ENCODE results near the gene ASB6. TPM values are rescaled to one million over a fixed set of nuclear protein-coding genes. Genes with fewer than 3 reads are reported as not detected.

Gene ASB6
- polyA plus RNA-seq, 1 of the 3 experiments (the other 2 are of a cell fraction), result 35.9 TPM

DNA sequence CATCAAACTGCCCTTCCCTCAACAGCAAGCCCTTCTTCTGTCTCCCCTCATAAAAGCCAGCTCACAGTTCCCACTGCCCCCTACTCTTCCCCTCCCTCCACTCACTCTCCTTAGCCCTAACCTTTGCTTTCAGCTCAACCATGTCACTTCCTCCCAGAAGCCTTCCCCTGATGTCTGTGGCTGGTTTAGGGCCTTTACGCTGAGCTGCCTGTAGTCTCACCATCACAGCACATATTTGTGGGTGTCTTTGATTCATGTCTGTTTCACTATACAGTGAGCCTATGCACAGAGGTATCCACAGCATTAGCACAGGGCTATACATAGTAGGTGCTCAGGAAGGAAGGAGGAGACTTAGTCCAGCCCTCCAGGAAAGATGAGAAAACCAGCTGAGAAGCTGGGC lies 55.7 kb downstream of the ASB6 start (continued):
- TF ChIP-seq NFIC (IDR thresholded peaks at IDR 0.05; ENCODE audit: borderline replicate concordance) (no peak), RCOR1 (IDR thresholded peaks at IDR 0.05; ENCODE audit: low read length) (no peak), JUND (IDR thresholded peaks at IDR 0.05) (no peak), NRF1 (IDR thresholded peaks at IDR 0.05; ENCODE audit: low read depth, low read length) (no peak)
- TF ChIP-seq, protein P1, sequence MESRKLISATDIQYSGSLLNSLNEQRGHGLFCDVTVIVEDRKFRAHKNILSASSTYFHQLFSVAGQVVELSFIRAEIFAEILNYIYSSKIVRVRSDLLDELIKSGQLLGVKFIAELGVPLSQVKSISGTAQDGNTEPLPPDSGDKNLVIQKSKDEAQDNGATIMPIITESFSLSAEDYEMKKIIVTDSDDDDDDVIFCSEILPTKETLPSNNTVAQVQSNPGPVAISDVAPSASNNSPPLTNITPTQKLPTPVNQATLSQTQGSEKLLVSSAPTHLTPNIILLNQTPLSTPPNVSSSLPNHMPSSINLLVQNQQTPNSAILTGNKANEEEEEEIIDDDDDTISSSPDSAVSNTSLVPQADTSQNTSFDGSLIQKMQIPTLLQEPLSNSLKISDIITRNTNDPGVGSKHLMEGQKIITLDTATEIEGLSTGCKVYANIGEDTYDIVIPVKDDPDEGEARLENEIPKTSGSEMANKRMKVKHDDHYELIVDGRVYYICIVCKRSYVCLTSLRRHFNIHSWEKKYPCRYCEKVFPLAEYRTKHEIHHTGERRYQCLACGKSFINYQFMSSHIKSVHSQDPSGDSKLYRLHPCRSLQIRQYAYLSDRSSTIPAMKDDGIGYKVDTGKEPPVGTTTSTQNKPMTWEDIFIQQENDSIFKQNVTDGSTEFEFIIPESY (IDR thresholded peaks at IDR 0.05; ENCODE audit: borderline replicate concordance, low read depth), result no peak

DNA sequence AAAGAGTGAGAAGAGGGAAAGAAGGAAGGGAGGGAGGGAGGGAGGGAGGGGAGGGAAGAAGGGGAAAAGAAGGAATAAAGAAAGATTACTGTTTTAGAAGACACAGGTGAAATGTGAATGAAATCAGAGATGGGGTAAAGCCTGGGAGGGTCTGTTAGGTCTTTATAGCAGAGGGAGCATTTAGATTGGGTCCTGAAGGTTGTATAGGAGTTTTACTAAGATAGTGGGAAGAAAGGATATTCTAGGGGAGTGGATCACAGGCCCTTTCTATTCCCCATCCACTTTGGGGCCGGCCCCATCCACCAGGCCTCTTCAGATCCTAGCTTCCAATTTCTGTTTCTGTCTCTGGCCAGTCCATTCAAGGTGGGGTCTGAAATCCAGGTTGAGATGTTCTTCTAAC lies 56.6 kb downstream of the ASB6 start:
- DNase-seq, result no peak
- no peak overlapping the region for H3K4me2 ChIP-seq
- H3K4me3 ChIP-seq (ENCODE audit: low read depth in 2 of 2, low read length in 1 of 2), result no peak overlapping the region
- no peaks in the 10 kb centered on the region for H4K20me1 ChIP-seq (ENCODE audit: insufficient read depth)
- H3K9me3 ChIP-seq, result no peaks in the 10 kb centered on the region
- no peak overlapping the region for H3K9ac ChIP-seq
- CTCF ChIA-PET, result interaction anchor here (1.6 to 1.7 kb wide), 2 partner anchors 13 to 15 kb away, joined by 3 to 4 read pairs; no protein-coding TSS in a partner anchor
- no peaks in the 10 kb centered on the region for H3K27me3 ChIP-seq (ENCODE audit: insufficient read depth)
- H3K9me2 ChIP-seq, result no peaks in the 10 kb centered on the region
- H2AFZ ChIP-seq (ENCODE audit: low read depth), result no peak overlapping the region
- POLR2A ChIA-PET, result interaction anchor here (1.7 kb wide), 1 partner anchor 12 kb away, joined by 6 read pairs; no protein-coding TSS in a partner anchor
- H3K79me2 ChIP-seq (ENCODE audit: insufficient read depth), result no peaks in the 10 kb centered on the region
- H3K36me3 ChIP-seq (replicated peaks in 1 of 2; ENCODE audit: control insufficient read depth in 1 of 2, insufficient read depth in 2 of 2, low read length in 1 of 2), result no peaks in the 10 kb centered on the region
- WGBS (ENCODE audit: low lambda C conversion rate), result 90% methylated on average over 1 of the region's 1 CpG
- peaks cover 0 to 10% of the 10 kb centered on the region in 2 experiments; a peak in 1 of 4 replicates for H3K4me1 ChIP-seq (ENCODE audit: control insufficient read depth in 1 of 2, insufficient read depth in 2 of 2, low read depth in 1 of 2, low read length in 1 of 2)
- no peaks in the 10 kb centered on the region for H3F3A ChIP-seq (replicated peaks; ENCODE audit: insufficient read depth)
- TF ChIP-seq SMC3 (IDR thresholded peaks at IDR 0.05; ENCODE audit: low read depth, low read length) (no peak), TEAD4 (IDR thresholded peaks at IDR 0.05; ENCODE audit: borderline replicate concordance, insufficient read depth) (no peak)
- no peak overlapping the region for H3K27ac ChIP-seq (ENCODE audit: low read depth in 2 of 2, low read length in 1 of 2)

Other genes with a start within 250 kb of the ASB6 start
- 0.24 and 0.30 TPM in 2 replicates for gene C9orf50, start 21.1 kb downstream of the ASB6 start, polyA plus RNA-seq (2012; rRNA removed)
- gene NTMT1, start 16.0 kb downstream of the ASB6 start, polyA plus RNA-seq (2012; rRNA removed), result 75.0 and 78.3 TPM in 2 replicates
- 0.83 and 0.84 TPM in 2 replicates for gene PRRX2, start 23.5 kb upstream of the ASB6 start, polyA plus RNA-seq (2012; rRNA removed)
- 3.2 and 5.2 TPM in 2 replicates for gene PTGES, start 110.9 kb upstream of the ASB6 start, polyA plus RNA-seq (2012; rRNA removed)
- gene TOR1B, start 161.0 kb upstream of the ASB6 start, polyA plus RNA-seq (2012; rRNA removed), result 37.4 and 50.2 TPM in 2 replicates
- gene TOR1A, start 182.0 kb upstream of the ASB6 start, polyA plus RNA-seq (2012; rRNA removed), result 85.3 and 120 TPM in 2 replicates
- gene C9orf78, start 193.1 kb upstream of the ASB6 start, polyA plus RNA-seq (2012; rRNA removed), result 59.2 and 70.8 TPM in 2 replicates
- 17.7 and 22.5 TPM in 2 replicates for gene USP20, start 193.3 kb upstream of the ASB6 start, polyA plus RNA-seq (2012; rRNA removed)